Panc1 (cell line): Measurements from ENCODE around the gene TRNP1.

Experiments used
- CTCF ChIP-seq: fragments of 450-650 bp; IDR thresholded peaks from 2 replicates; pipeline ENCODE4 v1.5.1; 2017; ENCODE audit warnings: mild to moderate bottlenecking
- POLR2AphosphoS5 ChIP-seq: IDR thresholded peaks from 2 replicates; pipeline ENCODE4 v1.6.1; 2012; ENCODE audit warnings: mild to moderate bottlenecking, low read depth, low read length, moderate library complexity

- TF ChIP-seq CTCF = no peak
- no peak for TF ChIP-seq POLR2AphosphoS5
These were observed 39.7 kb downstream of the TRNP1 start for GRCh38 chr1:27033043-27033746.
